Measurements from ENCODE around the gene PGF. TPM values are rescaled to one million over a fixed set of nuclear protein-coding genes. Genes with fewer than 3 reads are reported as not detected.

Gene PGF
- polyA plus RNA-seq, 3 donors = 0.03 TPM; not detected in 2

DNA sequence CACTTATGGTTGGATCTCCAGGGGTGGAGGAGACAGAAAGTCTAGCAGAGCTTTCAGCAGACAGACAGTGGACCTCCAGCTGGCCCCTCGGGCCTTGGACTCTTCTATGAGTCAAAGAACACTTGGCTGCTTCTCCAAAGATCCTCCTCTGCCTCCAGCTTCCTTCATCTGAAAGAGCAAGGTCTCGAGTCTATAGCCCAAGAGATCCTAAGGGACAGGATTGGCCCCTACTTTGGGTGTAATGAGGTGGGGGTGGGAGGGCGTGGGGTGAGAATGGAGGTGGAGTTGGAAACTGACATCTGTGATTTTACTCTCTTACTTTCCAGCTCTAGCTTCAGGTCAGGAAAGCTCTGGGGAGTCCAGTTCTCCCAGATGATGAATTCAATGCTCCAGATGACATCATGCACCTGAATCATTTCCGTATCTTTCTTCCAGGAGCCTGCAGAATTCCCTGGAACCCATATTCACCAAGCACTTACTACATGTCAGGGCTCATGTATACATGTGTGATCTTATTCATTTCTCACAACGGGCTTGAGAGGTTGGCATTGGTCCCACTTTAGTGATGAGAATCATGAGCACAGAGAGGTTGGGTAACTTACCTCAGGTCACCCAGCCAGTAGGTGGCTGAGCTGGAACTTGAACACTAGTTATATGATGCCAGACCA is 10.2 kb upstream of the PGF start:
- Histone ChIP-seq H3K27ac (ENCODE audit: low read depth in 1 of 2, low read length in 2 of 2) (no peak overlapping the region), H3K9me3 (replicated peaks in 1 of 2; ENCODE audit: control insufficient read depth in 1 of 2, insufficient read depth in 1 of 2, low read length in 2 of 2) (no peaks in the 10 kb centered on the region), H2AFZ (ENCODE audit: insufficient read depth, low read depth, low read length, poor library complexity, severe bottlenecking) (no peak overlapping the region), H3K27me3 (ENCODE audit: control insufficient read depth in 2 of 2, insufficient read depth in 2 of 2, low read length in 2 of 2) (no peaks in the 10 kb centered on the region), H4K20me1 (ENCODE audit: insufficient read depth, low read length) (no peaks in the 10 kb centered on the region), H3K4me3 (replicated peaks in 1 of 3; ENCODE audit: low read depth in 2 of 3, low read length in 3 of 3) (no peak overlapping the region), H3K9ac (ENCODE audit: insufficient read depth, low read length, poor library complexity, severe bottlenecking) (no peak overlapping the region), H3K79me2 (ENCODE audit: insufficient read depth, low read length) (no peaks in the 10 kb centered on the region), H3K4me1 (ENCODE audit: control insufficient read depth in 1 of 2, insufficient read depth in 2 of 2, low read length in 2 of 2) (peaks cover 20 to 23% of the 10 kb centered on the region in 2 donors), H3K36me3 (replicated peaks in 1 of 2; ENCODE audit: control insufficient read depth in 1 of 2, insufficient read depth in 2 of 2, low read length in 2 of 2) (no peaks in the 10 kb centered on the region), H3K4me2 (replicated peaks; ENCODE audit: extremely low read depth, low read length, poor library complexity, severe bottlenecking) (no peak overlapping the region)
- intact Hi-C loops (cut with micrococcal nuclease) = loop anchor here in 1 of 2 donors (5.0 kb wide), 1 partner anchor 37 kb away; the partner anchor contains the start of gene EIF2B2
- no peak overlapping the region for H3K4me3 Mint-ChIP-seq
- H3K36me3 Mint-ChIP-seq = peaks cover 0 to 4% of the 10 kb centered on the region in 2 donors
- peaks cover 25% of the 10 kb centered on the region for H3K4me1 Mint-ChIP-seq
- H3K9me3 Mint-ChIP-seq = no peaks in the 10 kb centered on the region
- H3K27ac Mint-ChIP-seq = no peak overlapping the region
- peaks cover 4 to 8% (median 4%) of the 10 kb centered on the region in 3 donors for H3K27me3 Mint-ChIP-seq (ENCODE audit: low read depth in 3 of 3)
- 100% methylated on average over 1 of the region's 5 CpGs for WGBS (ENCODE audit: insufficient coverage)
- DNase-seq = no peak
- TF ChIP-seq, protein P1, sequence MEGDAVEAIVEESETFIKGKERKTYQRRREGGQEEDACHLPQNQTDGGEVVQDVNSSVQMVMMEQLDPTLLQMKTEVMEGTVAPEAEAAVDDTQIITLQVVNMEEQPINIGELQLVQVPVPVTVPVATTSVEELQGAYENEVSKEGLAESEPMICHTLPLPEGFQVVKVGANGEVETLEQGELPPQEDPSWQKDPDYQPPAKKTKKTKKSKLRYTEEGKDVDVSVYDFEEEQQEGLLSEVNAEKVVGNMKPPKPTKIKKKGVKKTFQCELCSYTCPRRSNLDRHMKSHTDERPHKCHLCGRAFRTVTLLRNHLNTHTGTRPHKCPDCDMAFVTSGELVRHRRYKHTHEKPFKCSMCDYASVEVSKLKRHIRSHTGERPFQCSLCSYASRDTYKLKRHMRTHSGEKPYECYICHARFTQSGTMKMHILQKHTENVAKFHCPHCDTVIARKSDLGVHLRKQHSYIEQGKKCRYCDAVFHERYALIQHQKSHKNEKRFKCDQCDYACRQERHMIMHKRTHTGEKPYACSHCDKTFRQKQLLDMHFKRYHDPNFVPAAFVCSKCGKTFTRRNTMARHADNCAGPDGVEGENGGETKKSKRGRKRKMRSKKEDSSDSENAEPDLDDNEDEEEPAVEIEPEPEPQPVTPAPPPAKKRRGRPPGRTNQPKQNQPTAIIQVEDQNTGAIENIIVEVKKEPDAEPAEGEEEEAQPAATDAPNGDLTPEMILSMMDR (IDR thresholded peaks at IDR 0.05) = no peak

DNA sequence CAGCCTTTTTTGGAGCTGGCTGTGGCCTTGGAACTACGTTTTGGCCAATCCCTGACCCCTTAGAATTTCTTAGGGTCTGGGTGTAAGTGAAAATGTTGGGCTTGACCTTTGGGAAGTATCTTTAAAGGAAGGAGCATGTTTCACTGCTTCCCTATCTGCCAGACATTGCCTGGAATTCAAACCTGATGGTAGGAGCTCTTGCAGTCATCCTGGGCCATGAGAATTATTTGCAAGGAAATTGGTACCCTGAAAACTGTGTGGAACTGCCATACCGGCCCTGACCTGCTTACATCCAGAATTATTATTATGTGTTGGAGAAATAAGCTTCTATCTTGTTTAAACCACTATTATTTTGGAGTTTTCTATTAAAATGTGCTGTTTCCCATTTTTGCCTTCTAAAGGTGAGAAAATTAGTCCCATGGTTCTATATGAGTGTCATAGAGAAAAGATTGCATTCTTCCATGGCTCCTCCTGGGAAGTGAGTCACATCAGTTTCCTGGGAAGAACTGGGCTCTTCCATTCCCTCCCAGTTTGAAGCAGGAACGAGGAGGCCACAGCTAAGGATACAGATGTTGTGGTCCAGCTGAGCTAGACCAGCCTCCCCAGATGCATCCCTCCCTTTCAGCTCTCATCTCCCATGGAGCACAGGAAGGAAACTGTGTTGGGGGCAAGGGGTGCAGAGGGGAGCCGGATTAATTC is 9.5 kb upstream of the PGF start:
- no peak for DNase-seq
- intact Hi-C loops (cut with micrococcal nuclease) = loop anchor here in 1 of 2 donors (5.0 kb wide), 1 partner anchor 37 kb away; the partner anchor contains the start of gene EIF2B2
- peaks cover 4 to 8% (median 4%) of the 10 kb centered on the region in 3 donors for H3K27me3 Mint-ChIP-seq (ENCODE audit: low read depth in 3 of 3)
- no peaks in the 10 kb centered on the region for H3K9me3 Mint-ChIP-seq
- WGBS (ENCODE audit: insufficient coverage) = 90% methylated on average over 1 of the region's 4 CpGs
- H3K27ac ChIP-seq (ENCODE audit: low read depth in 1 of 2, low read length in 2 of 2) = no peak overlapping the region
- H4K20me1 ChIP-seq (ENCODE audit: insufficient read depth, low read length) = no peaks in the 10 kb centered on the region
- TF ChIP-seq, protein P1 (IDR thresholded peaks at IDR 0.05) = no peak
- H3K27ac Mint-ChIP-seq = no peak overlapping the region
- no peak overlapping the region for H3K4me3 Mint-ChIP-seq
- peaks cover 0 to 4% of the 10 kb centered on the region in 2 donors for H3K36me3 Mint-ChIP-seq
- no peak overlapping the region for H3K4me3 ChIP-seq (replicated peaks in 1 of 3; ENCODE audit: low read depth in 2 of 3, low read length in 3 of 3)
- H3K79me2 ChIP-seq (ENCODE audit: insufficient read depth, low read length) = no peaks in the 10 kb centered on the region
- no peaks in the 10 kb centered on the region for H3K36me3 ChIP-seq (replicated peaks in 1 of 2; ENCODE audit: control insufficient read depth in 1 of 2, insufficient read depth in 2 of 2, low read length in 2 of 2)
- no peaks in the 10 kb centered on the region for H3K27me3 ChIP-seq (ENCODE audit: control insufficient read depth in 2 of 2, insufficient read depth in 2 of 2, low read length in 2 of 2)
- no peak overlapping the region for H3K9ac ChIP-seq (ENCODE audit: insufficient read depth, low read length, poor library complexity, severe bottlenecking)
- H3K4me2 ChIP-seq (replicated peaks; ENCODE audit: extremely low read depth, low read length, poor library complexity, severe bottlenecking) = no peak overlapping the region
- H3K4me1 Mint-ChIP-seq = peaks cover 25% of the 10 kb centered on the region
- peaks cover 20 to 23% of the 10 kb centered on the region in 2 donors for H3K4me1 ChIP-seq (ENCODE audit: control insufficient read depth in 1 of 2, insufficient read depth in 2 of 2, low read length in 2 of 2)
- H2AFZ ChIP-seq (ENCODE audit: insufficient read depth, low read depth, low read length, poor library complexity, severe bottlenecking) = no peak overlapping the region
- no peaks in the 10 kb centered on the region for H3K9me3 ChIP-seq (replicated peaks in 1 of 2; ENCODE audit: control insufficient read depth in 1 of 2, insufficient read depth in 1 of 2, low read length in 2 of 2)
